RWPE2 (cell line): ENCODE data around the gene COX7A2.
A peak's percentile ranks its signal among the peaks of the same experiment; 100 is the strongest.

ENCODE experiments used
- ATAC-seq: fragments of 200-7000 bp; cut with Tn5 transposase; 3 replicates; pipeline ENCODE4 v1.9.1; 2021; ENCODE audit warnings: low read depth
- DNase-seq: peaks from one replicate; pipeline ENCODE4 v3.0.0-alpha.2; 2020; ENCODE audit warnings: low spot score
- H3K27ac ChIP-seq: fragments of 450-650 bp; 2 replicates; pipeline ENCODE4 v1.5.1; 2017; ENCODE audit warnings: mild to moderate bottlenecking; ENCODE audit not compliant: poor library complexity, severe bottlenecking
- H3K27me3 ChIP-seq: fragments of 250-450 bp; sonication (Bioruptor Pico); 2 replicates; pipeline ENCODE4 v1.5.1; 2021; ENCODE audit warnings: mild to moderate bottlenecking, moderate library complexity; ENCODE audit not compliant: insufficient read depth, poor library complexity, severe bottlenecking
- H3K36me3 ChIP-seq: fragments of 250-450 bp; sonication (Bioruptor Pico); 2 replicates; pipeline ENCODE4 v1.5.1; 2020; ENCODE audit warnings: low read depth, mild to moderate bottlenecking, moderate library complexity
- H3K4me1 ChIP-seq: fragments of 250-450 bp; sonication (Bioruptor Pico); 2 replicates; pipeline ENCODE4 v1.5.1; 2021; ENCODE audit warnings: mild to moderate bottlenecking, moderate library complexity; ENCODE audit not compliant: insufficient read depth, poor library complexity, severe bottlenecking
- H3K4me3 ChIP-seq: fragments of 250-450 bp; sonication (Bioruptor Pico); 2 replicates; pipeline ENCODE4 v1.5.1; 2021; ENCODE audit warnings: mild to moderate bottlenecking, moderate library complexity; ENCODE audit not compliant: severe bottlenecking
- H3K9me3 ChIP-seq: fragments of 250-450 bp; sonication (Bioruptor Pico); 2 replicates; pipeline ENCODE4 v1.5.1; 2021; ENCODE audit warnings: mild to moderate bottlenecking, moderate library complexity; ENCODE audit not compliant: severe bottlenecking
- TF ChIP-seq, protein P1 (sequence below): fragments of 450-650 bp; IDR thresholded peaks from one replicate; pipeline ENCODE4 v1.5.1; 2017; ENCODE audit warnings: mild to moderate bottlenecking, moderate library complexity; ENCODE audit not compliant: poor library complexity, severe bottlenecking

COX7A2 gene

DNA sequence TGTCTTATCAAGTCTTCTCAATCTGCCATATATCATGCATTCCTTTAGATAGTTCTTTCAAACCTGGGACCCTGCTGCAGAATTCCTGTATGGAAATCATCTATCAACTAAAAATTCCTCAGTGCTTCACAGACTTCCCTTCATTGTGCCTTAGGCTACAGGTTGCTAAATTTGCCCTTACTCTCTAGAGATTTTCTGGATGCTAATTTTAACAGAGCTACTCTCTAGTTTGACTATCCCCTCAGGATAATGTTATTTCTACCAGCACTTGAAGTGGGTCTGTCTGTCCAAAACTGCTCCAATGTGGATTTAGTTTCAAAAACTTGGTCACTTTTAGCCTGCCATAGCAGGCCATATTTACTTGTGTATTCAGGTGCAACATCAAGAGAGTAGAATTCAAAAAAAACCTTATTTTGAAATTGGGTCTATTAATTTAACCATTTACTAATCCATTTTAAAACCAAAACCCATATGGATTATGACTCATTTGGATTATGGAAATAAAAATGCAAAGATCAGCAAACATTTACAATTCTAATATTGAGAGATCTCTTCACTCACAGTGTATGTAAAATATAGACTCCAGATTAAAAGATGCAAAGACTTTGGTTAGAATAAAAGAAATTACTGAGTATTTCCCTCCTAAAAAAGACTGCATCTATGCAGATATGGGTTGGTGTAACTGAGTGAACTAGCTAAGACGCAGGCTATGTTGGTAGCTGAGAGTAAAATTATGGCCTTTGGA is 13.9 kb upstream of the COX7A2 start:
- Histone ChIP-seq H3K27me3 (no peaks in the 10 kb centered on the region), H3K27ac (no peak overlapping the region), H3K9me3 (no peaks in the 10 kb centered on the region), H3K36me3 (peaks cover 78% of the 10 kb centered on the region), H3K4me3 (no peak overlapping the region), H3K4me1 (no peaks in the 10 kb centered on the region)
- no peak for ATAC-seq
- DNase-seq = no peak
- TF ChIP-seq, protein P1, sequence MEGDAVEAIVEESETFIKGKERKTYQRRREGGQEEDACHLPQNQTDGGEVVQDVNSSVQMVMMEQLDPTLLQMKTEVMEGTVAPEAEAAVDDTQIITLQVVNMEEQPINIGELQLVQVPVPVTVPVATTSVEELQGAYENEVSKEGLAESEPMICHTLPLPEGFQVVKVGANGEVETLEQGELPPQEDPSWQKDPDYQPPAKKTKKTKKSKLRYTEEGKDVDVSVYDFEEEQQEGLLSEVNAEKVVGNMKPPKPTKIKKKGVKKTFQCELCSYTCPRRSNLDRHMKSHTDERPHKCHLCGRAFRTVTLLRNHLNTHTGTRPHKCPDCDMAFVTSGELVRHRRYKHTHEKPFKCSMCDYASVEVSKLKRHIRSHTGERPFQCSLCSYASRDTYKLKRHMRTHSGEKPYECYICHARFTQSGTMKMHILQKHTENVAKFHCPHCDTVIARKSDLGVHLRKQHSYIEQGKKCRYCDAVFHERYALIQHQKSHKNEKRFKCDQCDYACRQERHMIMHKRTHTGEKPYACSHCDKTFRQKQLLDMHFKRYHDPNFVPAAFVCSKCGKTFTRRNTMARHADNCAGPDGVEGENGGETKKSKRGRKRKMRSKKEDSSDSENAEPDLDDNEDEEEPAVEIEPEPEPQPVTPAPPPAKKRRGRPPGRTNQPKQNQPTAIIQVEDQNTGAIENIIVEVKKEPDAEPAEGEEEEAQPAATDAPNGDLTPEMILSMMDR = no peak

DNA sequence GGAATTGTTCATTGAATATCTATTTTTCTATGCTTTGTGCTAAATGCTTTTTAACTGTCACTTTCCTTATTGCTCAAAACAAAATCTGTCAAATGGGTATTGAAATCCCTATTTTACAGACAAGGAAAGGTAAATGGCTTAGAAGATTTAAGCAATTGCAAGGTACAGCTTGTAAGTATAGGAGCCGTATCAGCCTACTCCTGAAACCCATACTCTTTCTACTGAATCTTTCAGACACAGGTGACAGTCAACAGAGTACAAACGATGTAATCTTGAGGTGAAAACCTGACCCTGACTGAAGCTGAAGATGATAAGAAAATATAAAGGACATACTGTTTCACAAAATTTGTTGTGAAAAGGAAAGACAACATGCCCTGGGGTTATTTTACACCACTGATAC is 7.0 kb upstream of the COX7A2 start:
- Histone ChIP-seq H3K27ac (no peak overlapping the region), H3K9me3 (no peaks in the 10 kb centered on the region), H3K27me3 (no peaks in the 10 kb centered on the region), H3K4me1 (no peaks in the 10 kb centered on the region), H3K4me3 (no peak overlapping the region), H3K36me3 (peaks cover 20% of the 10 kb centered on the region)
- no peak for DNase-seq
- TF ChIP-seq, protein P1 = no peak
- ATAC-seq = no peak

DNA sequence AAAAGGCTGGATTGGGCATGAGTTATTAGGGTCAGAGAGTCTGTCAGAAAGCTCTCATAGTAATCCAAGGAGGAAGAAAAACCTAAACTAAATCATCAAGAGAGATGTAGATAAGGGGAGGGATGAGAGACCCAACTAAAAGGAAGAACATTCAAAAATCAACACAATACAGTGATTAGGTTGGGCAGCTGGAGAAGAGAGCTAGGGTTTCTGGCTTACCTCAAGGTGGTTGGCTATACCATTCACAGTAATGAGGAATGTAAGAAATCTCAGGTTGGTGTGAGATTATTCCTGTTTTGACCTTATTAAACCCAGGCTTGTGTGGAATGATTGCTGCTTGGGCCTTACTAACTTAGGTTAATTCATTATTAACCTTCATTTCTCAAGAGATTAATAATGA is 6.2 kb upstream of the COX7A2 start:
- Histone ChIP-seq H3K36me3 (peaks cover 13% of the 10 kb centered on the region), H3K4me1 (no peaks in the 10 kb centered on the region), H3K9me3 (no peaks in the 10 kb centered on the region), H3K27ac (no peak overlapping the region), H3K4me3 (no peak overlapping the region), H3K27me3 (no peaks in the 10 kb centered on the region)
- TF ChIP-seq, protein P1 = no peak
- DNase-seq = no peak
- no peak for ATAC-seq

DNA sequence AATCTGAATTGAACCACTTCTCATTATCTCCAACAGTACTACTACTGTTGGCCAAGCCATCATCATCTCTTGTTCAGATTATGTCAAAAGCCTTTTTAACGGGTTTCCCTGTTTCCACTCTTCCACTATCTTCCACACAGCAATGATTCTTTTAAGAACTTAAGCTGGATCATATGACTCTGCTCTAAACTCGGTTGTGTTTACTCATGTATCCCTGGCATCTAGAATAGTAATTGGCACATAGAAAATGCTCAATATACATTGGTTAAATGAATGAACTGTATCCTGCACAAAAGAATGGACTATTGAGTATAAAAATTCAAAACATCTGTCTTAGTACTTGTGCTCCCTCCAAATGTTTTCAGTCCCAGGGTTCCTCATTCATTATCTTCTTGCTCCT is 2.8 kb upstream of the COX7A2 start:
- no peak for DNase-seq
- no peak for ATAC-seq
- Histone ChIP-seq H3K4me1 (peaks cover 10% of the 10 kb centered on the region), H3K4me3 (no peak overlapping the region), H3K36me3 (peaks cover 6% of the 10 kb centered on the region), H3K27me3 (no peaks in the 10 kb centered on the region), H3K9me3 (no peaks in the 10 kb centered on the region), H3K27ac (no peak overlapping the region)
- TF ChIP-seq, protein P1 = no peak

DNA sequence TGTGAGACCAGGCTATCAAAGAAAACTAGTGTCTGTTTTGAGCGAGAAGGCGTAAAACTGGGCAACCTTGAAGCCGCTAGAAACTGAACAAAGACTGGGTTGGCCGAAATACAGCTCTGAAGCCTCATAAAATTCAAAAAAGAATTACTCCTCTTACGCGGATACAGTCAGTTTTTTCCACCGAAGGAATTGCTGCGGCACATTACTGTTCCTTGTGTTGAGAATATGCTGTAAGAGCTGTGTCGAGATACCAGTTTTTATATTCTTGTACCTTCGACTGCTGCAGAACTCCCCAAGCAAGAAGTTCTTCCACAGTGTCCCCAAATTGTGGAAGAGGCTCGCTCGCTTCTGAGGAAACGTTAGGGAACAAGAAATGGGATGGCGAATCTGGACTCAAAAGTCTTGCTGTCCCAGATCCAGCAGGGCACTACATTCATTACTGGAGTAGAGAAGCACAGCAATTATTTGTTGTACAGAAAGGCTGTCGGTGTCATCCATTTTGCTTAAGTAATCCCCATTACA is 523 bp upstream of the COX7A2 start:
- Histone ChIP-seq H3K36me3 (peaks cover 28% of the 10 kb centered on the region), H3K4me1 (peaks cover 10% of the 10 kb centered on the region), H3K27ac (peak overlapping the region; percentile 76), H3K4me3 (peak overlapping the region; percentile 63), H3K27me3 (no peaks in the 10 kb centered on the region), H3K9me3 (no peaks in the 10 kb centered on the region)
- peak; percentile 20; the same call in 2 of the 3 replicates for ATAC-seq
- no peak for DNase-seq
- TF ChIP-seq, protein P1 = no peak
